Smooth muscle cell (in vitro differentiated cells): ENCODE measurements around the gene ITGAD. TPM values are rescaled to one million over a fixed set of nuclear protein-coding genes. Genes with fewer than 3 reads are reported as not detected.

Source experiments
- DNase-seq: peaks from one replicate; lab custom pipeline; 2025; ENCODE audit not compliant: unreplicated experiment; lab: John Stamatoyannopoulos, UW
- H2AFZ ChIP-seq: fragments of 200-600 bp; sonication (generic); 2 replicates; pipeline ENCODE4 v1.6.0; 2016; ENCODE audit warnings: antibody characterized with exemption, low read depth, mild to moderate bottlenecking
- H3F3A ChIP-seq: fragments of 200-600 bp; sonication (generic); 2 replicates; pipeline ENCODE4 v1.6.0; 2017; ENCODE audit warnings: antibody characterized with exemption, low read depth
- H3K27ac ChIP-seq: fragments of 200-600 bp; sonication (generic); 2 replicates; pipeline ENCODE4 v1.5.1; 2016; ENCODE audit warnings: low read depth, mild to moderate bottlenecking
- H3K27me3 ChIP-seq: fragments of 200-600 bp; sonication (generic); 2 replicates; pipeline ENCODE4 v1.6.1; 2016; ENCODE audit warnings: low read depth, mild to moderate bottlenecking
- H3K36me3 ChIP-seq: fragments of 200-600 bp; sonication (generic); 2 replicates; pipeline ENCODE4 v1.5.1; 2016; ENCODE audit warnings: low read depth
- H3K4me1 ChIP-seq: fragments of 200-600 bp; sonication (generic); 2 replicates; pipeline ENCODE4 v1.5.1; 2016; ENCODE audit warnings: low read depth
- H3K4me2 ChIP-seq: fragments of 200-600 bp; sonication (generic); 2 replicates; pipeline ENCODE4 v1.6.0; 2016; ENCODE audit warnings: mild to moderate bottlenecking
- H3K4me3 ChIP-seq: fragments of 200-600 bp; sonication (generic); 2 replicates; pipeline ENCODE4 v1.5.1; 2016; ENCODE audit warnings: mild to moderate bottlenecking
- H3K79me2 ChIP-seq: fragments of 200-600 bp; sonication (generic); 2 replicates; pipeline ENCODE4 v1.6.0; 2016; ENCODE audit warnings: low read depth, mild to moderate bottlenecking
- H3K9ac ChIP-seq: fragments of 200-600 bp; sonication (generic); 2 replicates; pipeline ENCODE4 v1.6.0; 2016; ENCODE audit warnings: low read depth
- H3K9me3 ChIP-seq: fragments of 200-600 bp; sonication (generic); replicated peaks from 2 replicates; pipeline ENCODE4 v1.5.1; 2016; ENCODE audit warnings: low read depth
- H4K20me1 ChIP-seq: fragments of 200-600 bp; sonication (generic); 2 replicates; pipeline ENCODE4 v1.6.0; 2016; ENCODE audit warnings: low read depth
- WGBS: methylation state at CpG from one replicate; pipeline ENCODE4 v1.1.7; 2016; ENCODE audit warnings: low lambda C conversion rate; 5-methylcytosine and 5-hydroxymethylcytosine counted together
- polyA plus RNA-seq: library from polyadenylated mRNA; unstranded; fragments of >200 nt; fragmentation: Nextera tagmentation; extraction: Ambion mirVana; gene quantifications from 2 replicates; pipeline ENCODE4 v1.2.1, GENCODE V29; 2016
- total RNA-seq: library from RNA; depleted of rRNA; stranded (reverse); fragments of >200 nt; gene quantifications from 2 replicates; pipeline ENCODE4 v1.2.3, GENCODE V29; 2014
- TF ChIP-seq, protein P1 (sequence below): fragments of 200-600 bp; sonication (generic); IDR thresholded peaks from 2 replicates; pipeline ENCODE4 v1.5.1; 2017; ENCODE audit warnings: borderline replicate concordance, mild to moderate bottlenecking, antibody characterized with exemption; ENCODE audit not compliant: insufficient read depth, poor library complexity, severe bottlenecking

The ITGAD gene
- total and polyA plus RNA-seq, 2 experiments from 2014 or later: not detected

DNA sequence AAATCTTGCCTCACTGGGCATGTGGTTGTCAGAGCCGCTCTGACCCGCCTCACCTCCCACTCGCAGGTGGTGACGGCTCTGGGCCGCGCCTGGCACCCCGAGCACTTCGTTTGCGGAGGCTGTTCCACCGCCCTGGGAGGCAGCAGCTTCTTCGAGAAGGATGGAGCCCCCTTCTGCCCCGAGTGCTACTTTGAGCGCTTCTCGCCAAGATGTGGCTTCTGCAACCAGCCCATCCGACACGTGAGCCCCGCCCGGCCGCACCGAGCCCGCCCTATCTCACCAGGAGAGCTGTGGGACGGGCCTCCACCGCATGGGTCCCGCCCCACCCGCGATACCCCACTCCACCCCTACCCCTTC is 82.8 kb downstream of the ITGAD start:
- Histone ChIP-seq H4K20me1 (peaks cover 62% of the 10 kb centered on the region), H3K4me2 (no peak overlapping the region), H3K9me3 (no peaks in the 10 kb centered on the region), H3K36me3 (peaks cover 6% of the 10 kb centered on the region), H3K4me3 (no peak overlapping the region), H3K27ac (no peak overlapping the region), H3K9ac (no peak overlapping the region), H3K79me2 (peaks cover 2% of the 10 kb centered on the region), H3K27me3 (no peaks in the 10 kb centered on the region), H3F3A (peaks cover 55% of the 10 kb centered on the region), H3K4me1 (peaks cover 5% of the 10 kb centered on the region), H2AFZ (no peak overlapping the region)
- no peak for DNase-seq
- 76% methylated on average over 15 of the region's 26 CpGs for WGBS
- TF ChIP-seq, protein P1, sequence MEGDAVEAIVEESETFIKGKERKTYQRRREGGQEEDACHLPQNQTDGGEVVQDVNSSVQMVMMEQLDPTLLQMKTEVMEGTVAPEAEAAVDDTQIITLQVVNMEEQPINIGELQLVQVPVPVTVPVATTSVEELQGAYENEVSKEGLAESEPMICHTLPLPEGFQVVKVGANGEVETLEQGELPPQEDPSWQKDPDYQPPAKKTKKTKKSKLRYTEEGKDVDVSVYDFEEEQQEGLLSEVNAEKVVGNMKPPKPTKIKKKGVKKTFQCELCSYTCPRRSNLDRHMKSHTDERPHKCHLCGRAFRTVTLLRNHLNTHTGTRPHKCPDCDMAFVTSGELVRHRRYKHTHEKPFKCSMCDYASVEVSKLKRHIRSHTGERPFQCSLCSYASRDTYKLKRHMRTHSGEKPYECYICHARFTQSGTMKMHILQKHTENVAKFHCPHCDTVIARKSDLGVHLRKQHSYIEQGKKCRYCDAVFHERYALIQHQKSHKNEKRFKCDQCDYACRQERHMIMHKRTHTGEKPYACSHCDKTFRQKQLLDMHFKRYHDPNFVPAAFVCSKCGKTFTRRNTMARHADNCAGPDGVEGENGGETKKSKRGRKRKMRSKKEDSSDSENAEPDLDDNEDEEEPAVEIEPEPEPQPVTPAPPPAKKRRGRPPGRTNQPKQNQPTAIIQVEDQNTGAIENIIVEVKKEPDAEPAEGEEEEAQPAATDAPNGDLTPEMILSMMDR: no peak

Other genes with a start within 250 kb of the ITGAD start
- 1.6 TPM in 1 of 2 replicates, not detected in the other for gene PRSS36, start 243.3 kb upstream of the ITGAD start, total RNA-seq
- gene PRSS36, start 243.3 kb upstream of the ITGAD start, polyA plus RNA-seq: 0.31 and 0.66 TPM in 2 replicates
- gene FUS, start 213.2 kb upstream of the ITGAD start, total RNA-seq: 56.2 and 58.6 TPM in 2 replicates
- gene FUS, start 213.2 kb upstream of the ITGAD start, polyA plus RNA-seq: 225 and 316 TPM in 2 replicates
- 15.6 and 30.8 TPM in 2 replicates for gene PYCARD, start 190.6 kb upstream of the ITGAD start, total RNA-seq
- gene PYCARD, start 190.6 kb upstream of the ITGAD start, polyA plus RNA-seq: 10.1 and 30.2 TPM in 2 replicates
- gene TRIM72, start 179.2 kb upstream of the ITGAD start, total RNA-seq: 0.04 TPM in 2 replicates
- gene TRIM72, start 179.2 kb upstream of the ITGAD start, polyA plus RNA-seq: 0.07 TPM in 2 replicates
- not detected in 2 replicates for gene PYDC1, start 176.2 kb upstream of the ITGAD start, total RNA-seq
- 1.1 and 1.7 TPM in 2 replicates for gene PYDC1, start 176.2 kb upstream of the ITGAD start, polyA plus RNA-seq
- gene ITGAM, start 133.4 kb upstream of the ITGAD start, total RNA-seq: 0.40 TPM in 1 of 2 replicates, not detected in the other
- not detected in 2 replicates for gene ITGAM, start 133.4 kb upstream of the ITGAD start, polyA plus RNA-seq
- 0.31 TPM in 1 of 2 replicates, not detected in the other for gene ITGAX, start 38.2 kb upstream of the ITGAD start, total RNA-seq
- not detected in 2 replicates for gene ITGAX, start 38.2 kb upstream of the ITGAD start, polyA plus RNA-seq
- gene COX6A2, start 35.0 kb downstream of the ITGAD start, total RNA-seq: not detected in 2 replicates
- gene COX6A2, start 35.0 kb downstream of the ITGAD start, polyA plus RNA-seq: not detected in 2 replicates
- gene ZNF843, start 49.5 kb downstream of the ITGAD start, total RNA-seq: 1.6 and 2.2 TPM in 2 replicates
- 1.7 and 2.3 TPM in 2 replicates for gene ZNF843, start 49.5 kb downstream of the ITGAD start, polyA plus RNA-seq
- 5.8 and 7.0 TPM in 2 replicates for gene ARMC5, start 66.2 kb downstream of the ITGAD start, total RNA-seq
- gene ARMC5, start 66.2 kb downstream of the ITGAD start, polyA plus RNA-seq: 19.6 and 24.6 TPM in 2 replicates
- gene TGFB1I1, start 78.8 kb downstream of the ITGAD start, total RNA-seq: 67.2 and 73.0 TPM in 2 replicates
- gene TGFB1I1, start 78.8 kb downstream of the ITGAD start, polyA plus RNA-seq: 203 and 213 TPM in 2 replicates
- 0.40 TPM in 1 of 2 replicates, not detected in the other for gene SLC5A2, start 89.8 kb downstream of the ITGAD start, total RNA-seq
- 5.1 and 10.6 TPM in 2 replicates for gene SLC5A2, start 89.8 kb downstream of the ITGAD start, polyA plus RNA-seq
- gene RUSF1, start 115.1 kb downstream of the ITGAD start, total RNA-seq: 55.9 and 68.7 TPM in 2 replicates
- 72.1 and 73.7 TPM in 2 replicates for gene RUSF1, start 115.1 kb downstream of the ITGAD start, polyA plus RNA-seq
- not detected in 2 replicates for gene AHSP, start 134.6 kb downstream of the ITGAD start, total RNA-seq
- gene AHSP, start 134.6 kb downstream of the ITGAD start, polyA plus RNA-seq: not detected in 2 replicates